SK-N-SH (cell line): ENCODE measurements around the gene ARHGEF37. TPM values are rescaled to one million over a fixed set of nuclear protein-coding genes. Genes with fewer than 3 reads are reported as not detected.

ENCODE experiments used
- CTCF ChIA-PET: fragments of 300-600, 350-600 bp; formaldehyde crosslinking; extraction: SDS; loops from one replicate; lab custom pipeline; 2021; lab: Yijun Ruan, JAX
- POLR2A ChIA-PET: fragments of 350-600 bp; sonication (Branson Sonifier 250); formaldehyde crosslinking; extraction: SDS; loops from one replicate; lab custom pipeline; 2020; ENCODE audit warnings: antibody characterized with exemption, inconsistent platforms; lab: Yijun Ruan, JAX
- DNase-seq: peaks from one replicate; pipeline ENCODE4 v3.0.0; 2012
- H2AFZ ChIP-seq: fragments of 200-600 bp; sonication (generic); 2 replicates; pipeline ENCODE4 v1.8.1; 2016; ENCODE audit warnings: antibody characterized with exemption, mild to moderate bottlenecking, low read depth
- H3F3A ChIP-seq: fragments of 200-600 bp; sonication (generic); replicated peaks from 2 replicates; pipeline ENCODE3; 2016; ENCODE audit warnings: antibody characterized with exemption, mild to moderate bottlenecking; ENCODE audit not compliant: insufficient read depth
- H3K27ac ChIP-seq, 2 experiments: fragments of 200-500 bp in 1 of 2; fragments of 200-600 bp in 1 of 2; sonication (Bioruptor generic) in 1 of 2; sonication (generic), shearing (Covaris generic) in 1 of 2; 2 replicates each; pipeline versions ENCODE4 v1.5.1 to v1.6.1; 2014 to 2016; ENCODE audit warnings: low read depth in 2 of 2, inconsistent platforms in 1 of 2, low read length in 1 of 2, mild to moderate bottlenecking in 1 of 2, mixed read lengths in 1 of 2
- H3K27me3 ChIP-seq: fragments of 200-600 bp; sonication (generic), shearing (Covaris generic); 2 replicates; pipeline ENCODE4 v1.6.1; 2016; ENCODE audit warnings: mixed run types; ENCODE audit not compliant: insufficient read depth
- H3K36me3 ChIP-seq, 2 experiments: fragments of 200-500 bp in 1 of 2; fragments of 200-600 bp in 1 of 2; sonication (Bioruptor generic) in 1 of 2; sonication (generic) in 1 of 2; replicated peaks in 1 of 2; 2 replicates each; pipeline versions ENCODE3 to v1.5.1; 2014 to 2016; ENCODE audit warnings: low read length in 1 of 2, mild to moderate bottlenecking in 1 of 2; ENCODE audit not compliant: insufficient read depth in 2 of 2, control insufficient read depth in 1 of 2
- H3K4me1 ChIP-seq, 2 experiments: fragments of 200-500 bp in 1 of 2; fragments of 200-600 bp in 1 of 2; sonication (Bioruptor generic) in 1 of 2; sonication (generic), shearing (Covaris generic) in 1 of 2; 2 replicates each; pipeline versions ENCODE4 v1.5.1 to v1.6.1; 2014 to 2016; ENCODE audit warnings: low read depth in 1 of 2, low read length in 1 of 2, mixed run types in 1 of 2; ENCODE audit not compliant: insufficient read depth in 2 of 2, control insufficient read depth in 1 of 2
- H3K4me2 ChIP-seq: fragments of 200-600 bp; sonication (generic), shearing (Covaris generic); 2 replicates; pipeline ENCODE4 v1.6.1; 2017; ENCODE audit warnings: mixed run types
- H3K4me3 ChIP-seq, 2 experiments: fragments of 200-500 bp in 1 of 2; fragments of 200-600 bp in 1 of 2; sonication (Bioruptor generic) in 1 of 2; sonication (generic), shearing (Covaris generic) in 1 of 2; 2 replicates each; pipeline versions ENCODE4 v1.5.1 to v1.8.1; 2014 to 2016; ENCODE audit warnings: low read depth in 2 of 2, inconsistent platforms in 1 of 2, low read length in 1 of 2, mild to moderate bottlenecking in 1 of 2, mixed read lengths in 1 of 2, moderate library complexity in 1 of 2
- H3K79me2 ChIP-seq: fragments of 200-600 bp; sonication (generic); 2 replicates; pipeline ENCODE4 v1.8.1; 2017; ENCODE audit warnings: mild to moderate bottlenecking; ENCODE audit not compliant: insufficient read depth
- H3K9ac ChIP-seq: fragments of 200-600 bp; sonication (generic); 2 replicates; pipeline ENCODE4 v1.6.1; 2017; ENCODE audit warnings: mixed run types
- H3K9me2 ChIP-seq: fragments of 200-600 bp; sonication (generic); 2 replicates; pipeline ENCODE4 v1.6.1; 2017; ENCODE audit warnings: mixed run types
- H3K9me3 ChIP-seq: fragments of 200-600 bp; sonication (generic); 2 replicates; pipeline ENCODE4 v1.6.1; 2017; ENCODE audit warnings: mixed run types, mild to moderate bottlenecking, moderate library complexity
- H4K20me1 ChIP-seq: fragments of 200-600 bp; sonication (generic); 2 replicates; pipeline ENCODE4 v1.6.1; 2017; ENCODE audit warnings: mild to moderate bottlenecking, mixed run types; ENCODE audit not compliant: insufficient read depth
- CHD2 ChIP-seq: fragments of 150-350 bp; IDR thresholded peaks from 2 replicates; pipeline ENCODE4 v1.6.1; 2018; ENCODE audit warnings: low read length; ENCODE audit not compliant: partially characterized antibody
- ELF1 ChIP-seq: IDR thresholded peaks from 2 replicates; pipeline ENCODE4 v1.4.0; 2012
- EP300 ChIP-seq, 2 experiments: IDR thresholded peaks; 2 replicates each; pipeline versions ENCODE4 v1.4.0 to v1.6.1; 2012; ENCODE audit warnings: borderline replicate concordance in 1 of 2, low read depth in 1 of 2, low read length in 1 of 2
- NRF1 ChIP-seq: IDR thresholded peaks from 2 replicates; pipeline ENCODE4 v1.6.1; 2012; ENCODE audit warnings: low read depth, mild to moderate bottlenecking, low read length
- RFX5 ChIP-seq: IDR thresholded peaks from 2 replicates; pipeline ENCODE4 v1.6.1; 2012; ENCODE audit warnings: mild to moderate bottlenecking, improper control_type of control experiment, low read length
- SIN3A ChIP-seq: IDR thresholded peaks from 2 replicates; pipeline ENCODE4 v1.6.1; 2012; ENCODE audit warnings: low read depth, mild to moderate bottlenecking, low read length, moderate library complexity, borderline replicate concordance
- TAF1 ChIP-seq: IDR thresholded peaks from 2 replicates; pipeline ENCODE4 v1.6.1; 2012; ENCODE audit warnings: low read depth, mild to moderate bottlenecking, low read length, moderate library complexity, borderline replicate concordance
- WGBS: methylation state at CpG from one replicate; pipeline ENCODE4 v1.1.6; 2017; ENCODE audit warnings: low lambda C conversion rate; 5-methylcytosine and 5-hydroxymethylcytosine counted together
- polyA plus RNA-seq, 3 experiments: library from polyadenylated mRNA; depleted of rRNA; stranded (reverse); fragments of >200 nt; gene quantifications; 2 replicates each; pipeline ENCODE4 v1.2.3, GENCODE V29; 2012
- TF ChIP-seq, protein P1 (sequence below): fragments of 150-350 bp; IDR thresholded peaks from 2 replicates; pipeline ENCODE4 v1.6.1; 2017; ENCODE audit warnings: antibody characterized with exemption, low read length, low read depth, borderline replicate concordance
- TF ChIP-seq, protein P2 (sequence below): IDR thresholded peaks from 2 replicates; pipeline ENCODE4 v1.4.0; 2012; ENCODE audit warnings: low read depth, borderline replicate concordance
- TF ChIP-seq, protein P3 (sequence below): IDR thresholded peaks from 2 replicates; pipeline ENCODE4 v1.6.1; 2012; ENCODE audit warnings: mild to moderate bottlenecking, low read depth, low read length, moderate library complexity

The ARHGEF37 gene
- polyA plus RNA-seq, 1 of the 3 experiments (the other 2 are of a cell fraction): 0.94 TPM

DNA sequence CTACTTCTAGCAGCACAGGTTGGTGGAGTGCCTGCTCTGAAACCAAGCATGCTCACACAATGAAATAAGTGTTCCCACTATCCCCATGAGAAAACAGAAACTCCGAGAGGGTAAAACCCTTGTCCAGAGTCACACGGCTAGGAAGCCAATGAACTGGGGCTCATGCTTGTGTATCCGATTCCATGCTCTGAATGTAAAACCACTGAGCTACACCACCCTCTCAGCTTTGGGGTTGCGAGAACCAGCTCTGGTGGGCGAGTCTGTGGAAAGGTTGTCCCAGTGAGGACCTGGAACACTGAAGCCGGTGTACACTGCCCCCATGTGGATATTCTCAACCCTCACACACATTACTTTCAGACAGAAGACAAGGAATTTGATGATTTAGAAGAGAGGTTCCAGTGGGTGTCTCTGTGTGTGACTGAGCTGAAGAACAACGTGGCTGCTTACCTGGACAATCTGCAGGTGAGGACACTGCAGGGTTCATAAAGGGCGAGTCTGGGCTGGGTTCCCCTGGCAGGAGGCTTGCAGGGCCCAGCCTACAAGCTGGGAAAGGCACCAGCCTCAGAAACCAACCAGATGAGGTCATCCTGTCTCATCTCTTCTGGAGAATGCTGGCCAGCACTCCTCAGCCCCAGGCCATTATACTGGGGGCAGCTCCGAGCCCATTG is 37.4 kb downstream of the ARHGEF37 start (continued):
- TF ChIP-seq, protein P1, sequence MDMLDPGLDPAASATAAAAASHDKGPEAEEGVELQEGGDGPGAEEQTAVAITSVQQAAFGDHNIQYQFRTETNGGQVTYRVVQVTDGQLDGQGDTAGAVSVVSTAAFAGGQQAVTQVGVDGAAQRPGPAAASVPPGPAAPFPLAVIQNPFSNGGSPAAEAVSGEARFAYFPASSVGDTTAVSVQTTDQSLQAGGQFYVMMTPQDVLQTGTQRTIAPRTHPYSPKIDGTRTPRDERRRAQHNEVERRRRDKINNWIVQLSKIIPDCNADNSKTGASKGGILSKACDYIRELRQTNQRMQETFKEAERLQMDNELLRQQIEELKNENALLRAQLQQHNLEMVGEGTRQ: no peak

DNA sequence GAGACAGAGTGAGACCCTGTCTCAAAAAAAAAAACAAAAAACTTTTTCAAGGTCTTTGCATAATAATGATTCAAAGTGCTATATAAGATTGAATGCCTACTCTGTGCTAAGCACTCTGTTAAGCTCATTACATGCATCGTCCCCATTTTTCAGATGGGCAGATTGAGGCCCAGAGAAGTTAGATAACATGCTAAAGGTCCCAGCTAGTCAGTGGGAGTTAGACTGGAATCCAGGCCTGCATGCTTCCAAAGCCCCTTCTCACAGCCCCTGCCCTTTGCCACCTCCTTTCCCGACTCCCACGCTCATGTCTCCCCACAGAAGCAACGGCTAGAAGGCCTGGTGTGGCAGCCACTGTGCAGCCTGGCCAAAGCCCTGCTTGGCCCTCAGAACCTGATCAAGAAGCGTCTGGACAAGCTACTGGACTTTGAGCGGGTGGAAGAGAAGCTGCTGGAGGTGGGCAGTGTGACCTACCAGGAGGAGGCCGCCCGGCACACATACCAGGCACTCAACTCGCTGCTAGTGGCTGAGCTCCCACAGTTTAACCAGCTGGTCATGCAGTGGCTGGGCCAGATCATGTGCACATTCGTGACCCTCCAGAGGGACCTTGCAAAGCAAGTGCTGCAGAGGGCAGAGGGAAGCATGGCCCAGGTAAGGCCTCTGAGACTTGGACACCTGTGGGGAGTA is 40.3 kb downstream of the ARHGEF37 start:
- no peak for DNase-seq
- Histone ChIP-seq H3K4me3 (no peak overlapping the region), H3K27ac (no peak overlapping the region), H3K4me1 (peaks cover 5 to 18% of the 10 kb centered on the region in 2 experiments; a peak in 1 of 4 replicates), H3K36me3 (no peaks in the 10 kb centered on the region), H3K27me3 (no peaks in the 10 kb centered on the region), H2AFZ (no peak overlapping the region), H3K9ac (no peak overlapping the region), H4K20me1 (no peaks in the 10 kb centered on the region), H3K9me3 (no peaks in the 10 kb centered on the region), H3K79me2 (no peaks in the 10 kb centered on the region), H3K4me2 (no peak overlapping the region), H3F3A (no peaks in the 10 kb centered on the region), H3K9me2 (no peaks in the 10 kb centered on the region)
- ChIA-PET CTCF (interaction anchor here (0.9 to 4.2 kb wide), 9 partner anchors 15 to 369 kb away, joined by 3 to 18 read pairs (median 5); no protein-coding TSS in a partner anchor), POLR2A (no interaction called here)
- TF ChIP-seq SIN3A: no peak
- no peak for TF ChIP-seq TAF1
- no peak for TF ChIP-seq EP300 (IDR thresholded peaks at IDR 0.05; ENCODE audit: borderline replicate concordance in 1 of 2, low read depth in 1 of 2, low read length in 1 of 2)
- TF ChIP-seq ELF1: no peak
- no peak for TF ChIP-seq CHD2
- TF ChIP-seq RFX5: no peak
- TF ChIP-seq, protein P2, sequence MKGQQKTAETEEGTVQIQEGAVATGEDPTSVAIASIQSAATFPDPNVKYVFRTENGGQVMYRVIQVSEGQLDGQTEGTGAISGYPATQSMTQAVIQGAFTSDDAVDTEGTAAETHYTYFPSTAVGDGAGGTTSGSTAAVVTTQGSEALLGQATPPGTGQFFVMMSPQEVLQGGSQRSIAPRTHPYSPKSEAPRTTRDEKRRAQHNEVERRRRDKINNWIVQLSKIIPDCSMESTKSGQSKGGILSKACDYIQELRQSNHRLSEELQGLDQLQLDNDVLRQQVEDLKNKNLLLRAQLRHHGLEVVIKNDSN: no peak
- TF ChIP-seq NRF1: no peak
- TF ChIP-seq, protein P3, sequence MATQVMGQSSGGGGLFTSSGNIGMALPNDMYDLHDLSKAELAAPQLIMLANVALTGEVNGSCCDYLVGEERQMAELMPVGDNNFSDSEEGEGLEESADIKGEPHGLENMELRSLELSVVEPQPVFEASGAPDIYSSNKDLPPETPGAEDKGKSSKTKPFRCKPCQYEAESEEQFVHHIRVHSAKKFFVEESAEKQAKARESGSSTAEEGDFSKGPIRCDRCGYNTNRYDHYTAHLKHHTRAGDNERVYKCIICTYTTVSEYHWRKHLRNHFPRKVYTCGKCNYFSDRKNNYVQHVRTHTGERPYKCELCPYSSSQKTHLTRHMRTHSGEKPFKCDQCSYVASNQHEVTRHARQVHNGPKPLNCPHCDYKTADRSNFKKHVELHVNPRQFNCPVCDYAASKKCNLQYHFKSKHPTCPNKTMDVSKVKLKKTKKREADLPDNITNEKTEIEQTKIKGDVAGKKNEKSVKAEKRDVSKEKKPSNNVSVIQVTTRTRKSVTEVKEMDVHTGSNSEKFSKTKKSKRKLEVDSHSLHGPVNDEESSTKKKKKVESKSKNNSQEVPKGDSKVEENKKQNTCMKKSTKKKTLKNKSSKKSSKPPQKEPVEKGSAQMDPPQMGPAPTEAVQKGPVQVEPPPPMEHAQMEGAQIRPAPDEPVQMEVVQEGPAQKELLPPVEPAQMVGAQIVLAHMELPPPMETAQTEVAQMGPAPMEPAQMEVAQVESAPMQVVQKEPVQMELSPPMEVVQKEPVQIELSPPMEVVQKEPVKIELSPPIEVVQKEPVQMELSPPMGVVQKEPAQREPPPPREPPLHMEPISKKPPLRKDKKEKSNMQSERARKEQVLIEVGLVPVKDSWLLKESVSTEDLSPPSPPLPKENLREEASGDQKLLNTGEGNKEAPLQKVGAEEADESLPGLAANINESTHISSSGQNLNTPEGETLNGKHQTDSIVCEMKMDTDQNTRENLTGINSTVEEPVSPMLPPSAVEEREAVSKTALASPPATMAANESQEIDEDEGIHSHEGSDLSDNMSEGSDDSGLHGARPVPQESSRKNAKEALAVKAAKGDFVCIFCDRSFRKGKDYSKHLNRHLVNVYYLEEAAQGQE: no peak
- 85% methylated on average over 9 of the region's 10 CpGs for WGBS
